NCI-H524 (cell line): ENCODE measurements around the gene PPFIA3.
"Not testable (repeated sequence)": the region's sequence is repeated elsewhere in the genome, so short reads cannot be mapped to it uniquely, and the experiment has no call there.

ENCODE experiments used
- DNase-seq, 2 experiments: peaks; one replicate each; lab custom pipeline; 2025; lab: John Stamatoyannopoulos, UW

PPFIA3 gene

DNA sequence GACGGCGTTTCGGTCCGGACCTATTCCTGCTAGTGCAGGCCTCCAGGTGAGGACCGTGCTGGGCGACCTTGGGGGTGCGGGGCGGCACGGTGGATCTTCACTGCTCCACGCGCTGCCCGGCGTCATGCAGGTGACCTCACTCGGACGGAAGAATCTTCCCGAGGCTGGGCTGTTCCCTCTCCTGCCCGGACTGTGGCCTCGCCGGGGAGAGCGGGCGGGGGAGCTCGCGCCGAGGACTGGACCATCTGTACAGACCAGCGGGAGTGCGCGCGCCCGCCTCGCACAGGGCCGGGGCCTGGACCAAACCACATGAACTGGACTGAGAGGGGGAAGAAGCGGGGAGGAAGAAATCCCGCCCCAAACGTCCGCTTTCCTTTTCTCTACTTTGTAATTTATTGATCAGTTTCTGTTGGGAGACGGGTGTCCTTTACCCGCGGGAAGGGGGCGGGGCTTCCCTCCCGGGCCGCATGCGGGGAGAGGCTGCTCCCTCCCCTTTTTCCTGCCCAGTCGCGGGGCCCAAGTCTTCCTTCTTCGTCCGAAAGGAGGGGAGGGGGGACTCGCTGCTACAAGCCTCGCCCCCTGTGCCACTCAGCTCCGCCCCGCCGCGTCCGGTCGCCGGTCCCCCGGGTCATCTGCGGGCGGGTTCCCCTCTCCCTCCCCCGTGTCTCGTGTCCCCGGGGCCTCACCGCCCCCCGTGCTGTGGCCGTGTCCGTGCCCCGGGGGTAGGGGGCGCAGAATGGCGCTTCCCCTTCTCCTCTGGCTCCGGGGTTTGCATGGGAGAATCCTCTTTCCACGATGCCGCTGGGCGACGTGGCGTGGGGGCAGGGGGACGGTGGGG lies 31.0 kb downstream of the PPFIA3 start:
- DNase-seq = peak; percentile 90 to 92

DNA sequence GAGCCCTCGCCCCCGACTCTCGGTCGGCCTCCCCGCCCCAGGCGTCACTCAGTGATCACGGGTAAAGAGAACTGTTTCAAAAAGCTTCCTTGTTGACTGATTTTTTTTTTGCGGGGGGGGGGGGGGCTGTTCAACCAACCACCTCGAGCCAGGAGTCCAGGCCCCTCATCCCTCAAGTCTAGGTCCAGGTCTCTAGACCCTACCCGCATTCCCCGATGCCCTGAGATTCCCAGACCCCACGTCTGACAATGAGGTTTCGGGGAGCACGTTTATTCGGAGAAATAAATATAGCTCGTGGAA lies 31.6 kb downstream of the PPFIA3 start:
- no peak for DNase-seq

DNA sequence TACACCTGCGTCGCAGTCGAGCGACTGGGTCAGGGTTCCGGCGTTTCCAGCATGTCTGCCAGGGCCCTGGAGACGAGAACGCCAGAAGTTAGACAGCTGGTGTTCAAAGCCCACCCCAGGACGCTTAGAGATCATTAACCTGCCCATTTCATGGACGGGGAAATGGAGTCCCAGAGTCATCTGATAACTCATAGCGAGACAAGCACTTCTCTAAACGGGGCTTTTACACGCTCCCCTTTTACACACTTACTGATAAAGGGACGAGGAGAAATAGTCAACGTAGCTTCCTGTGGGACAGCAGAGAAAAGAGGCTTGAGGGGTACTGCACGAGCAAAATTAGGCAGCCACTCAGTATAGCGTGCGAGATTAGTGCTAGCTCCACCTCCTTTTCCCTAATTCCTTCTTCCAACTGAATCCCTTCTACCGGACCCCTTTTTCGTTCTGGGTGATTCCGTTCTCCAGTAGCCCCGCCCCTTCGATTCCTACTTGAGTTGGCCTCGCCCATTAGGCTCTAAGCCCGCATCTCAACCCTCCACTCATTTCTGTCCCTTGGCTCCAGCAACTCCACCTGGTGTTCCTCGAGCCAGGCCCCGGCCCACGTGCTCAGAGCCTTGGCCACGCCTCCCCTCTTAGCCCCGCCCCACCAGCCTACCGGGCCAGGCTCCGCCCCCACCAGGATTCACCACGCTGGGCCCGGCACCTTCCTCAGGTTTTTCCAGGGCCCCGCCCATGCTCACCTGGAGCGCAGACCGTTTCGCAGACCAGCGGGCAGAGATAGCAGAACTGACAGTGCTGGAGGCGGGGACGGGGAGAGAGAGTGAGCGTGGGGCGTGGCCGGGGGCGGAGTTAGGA lies 32.1 kb downstream of the PPFIA3 start:
- peak in 1 of 2 experiments; percentile 56 for DNase-seq

DNA sequence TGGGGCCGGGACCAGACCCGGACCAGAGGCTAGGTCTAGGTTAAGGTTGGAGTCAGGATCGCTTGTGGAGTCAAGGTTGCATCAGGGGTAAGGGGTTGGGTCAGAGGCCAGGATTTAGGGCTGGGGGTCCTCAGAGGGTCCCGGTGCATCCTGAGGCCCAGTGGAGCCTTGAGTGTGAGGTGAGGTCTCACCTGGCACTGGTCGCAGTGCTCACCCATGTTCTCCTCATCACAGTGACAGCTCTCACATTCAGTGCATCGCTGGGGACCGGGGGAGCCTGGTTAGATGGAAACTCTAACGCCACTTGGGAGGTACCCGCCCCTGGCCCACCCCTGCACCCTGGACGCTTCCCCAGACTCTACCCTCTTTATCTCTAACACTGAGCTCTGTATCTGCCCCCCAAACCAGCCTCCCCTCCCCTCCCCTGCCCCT lies 32.8 kb downstream of the PPFIA3 start:
- no peak for DNase-seq

DNA sequence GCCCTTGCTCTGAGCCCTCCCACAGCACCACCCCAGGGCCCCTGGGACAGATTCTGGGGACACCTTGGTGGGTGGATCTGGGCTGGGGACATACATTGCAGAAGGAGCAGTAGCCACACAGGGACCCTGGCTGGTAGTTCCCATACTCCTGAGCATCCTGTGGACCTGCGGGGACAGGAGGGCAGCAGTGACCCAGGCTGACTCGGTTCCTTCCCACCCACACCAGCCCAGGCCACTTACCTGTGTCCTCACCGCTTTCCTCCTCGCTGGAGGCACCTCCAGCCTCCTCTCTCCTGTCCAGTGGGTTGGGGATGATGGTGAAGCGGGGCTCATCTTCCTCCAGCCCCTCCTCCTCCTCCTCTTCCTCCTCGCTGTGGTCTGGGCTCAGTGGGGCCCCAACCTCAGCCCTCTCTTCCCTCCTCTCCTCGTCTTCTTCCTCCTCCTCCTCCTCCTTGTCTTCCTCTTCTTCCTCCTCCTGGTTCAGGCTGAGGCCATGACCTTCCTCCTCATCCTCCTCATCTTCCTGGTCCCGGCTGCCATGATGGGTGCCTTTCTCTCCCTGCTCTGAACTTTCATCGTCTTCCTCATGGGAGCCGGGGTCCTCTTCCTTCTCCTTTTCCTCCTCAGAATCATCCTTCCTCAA lies 33.9 kb downstream of the PPFIA3 start:
- no peak for DNase-seq

DNA sequence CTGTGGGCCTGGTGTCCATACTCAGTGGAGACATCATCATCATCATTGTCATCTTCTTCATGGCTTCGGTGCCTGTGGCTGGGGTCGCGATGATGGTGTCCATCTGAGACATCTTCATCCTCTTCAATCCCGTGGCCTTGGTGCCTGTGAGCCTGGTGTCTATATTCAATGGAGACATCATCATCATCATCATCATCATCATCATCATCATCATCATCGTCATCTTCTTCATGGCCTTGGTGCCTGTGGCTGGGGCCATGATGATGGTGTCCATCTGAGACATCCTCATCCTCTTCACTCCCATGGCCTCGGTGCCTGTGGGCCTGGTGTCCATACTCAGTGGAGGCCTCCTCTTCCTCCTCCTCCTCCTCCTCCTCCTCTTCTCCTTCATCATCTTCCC lies 34.9 kb downstream of the PPFIA3 start:
- DNase-seq = no peak

DNA sequence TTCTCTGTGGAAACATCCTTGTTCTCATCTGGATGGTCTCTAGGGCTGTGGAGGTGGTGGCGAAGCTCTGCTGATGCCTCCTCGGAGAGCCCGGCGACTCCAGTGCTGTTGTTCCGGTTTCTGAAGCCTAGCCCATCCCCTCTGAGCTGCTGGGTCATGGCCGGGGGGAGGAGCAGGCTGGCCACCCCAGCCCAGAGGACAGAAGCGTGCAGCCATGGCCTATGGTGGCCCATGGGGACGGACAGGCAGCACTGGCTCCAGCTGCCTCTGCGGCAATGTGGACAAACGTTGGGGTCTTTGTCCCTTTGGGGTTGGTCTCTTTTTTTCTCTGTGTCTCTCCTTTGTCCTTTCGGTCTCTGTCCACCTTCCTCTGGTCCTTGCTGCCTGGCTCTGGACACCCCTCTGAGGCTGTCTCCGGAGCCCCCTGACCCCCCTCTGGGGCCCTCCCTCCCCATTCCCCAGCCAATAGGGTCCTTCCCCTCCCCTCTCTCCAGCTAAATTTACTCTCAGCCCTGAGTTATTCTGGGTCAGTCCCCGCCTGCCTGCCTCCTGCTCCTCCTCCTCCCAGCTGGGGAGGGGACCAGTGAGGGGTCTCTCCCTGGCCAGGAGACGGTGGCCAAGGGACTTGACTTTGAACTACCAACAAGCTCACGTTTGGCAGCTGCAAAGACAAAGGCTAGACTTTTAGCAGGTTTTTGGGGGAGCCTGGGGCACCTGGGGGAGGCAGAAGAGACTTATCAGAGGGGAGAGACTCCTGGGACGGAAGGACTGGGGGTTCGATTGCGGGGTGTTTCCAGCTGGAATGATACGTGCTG lies 35.9 kb downstream of the PPFIA3 start, which contains the start of gene HRC:
TSS of gene HRC (minus strand) at position 392 of the 815 bp plus-strand sequence. CDS start at position 233, 159 bp downstream.
- DNase-seq = no peak

DNA sequence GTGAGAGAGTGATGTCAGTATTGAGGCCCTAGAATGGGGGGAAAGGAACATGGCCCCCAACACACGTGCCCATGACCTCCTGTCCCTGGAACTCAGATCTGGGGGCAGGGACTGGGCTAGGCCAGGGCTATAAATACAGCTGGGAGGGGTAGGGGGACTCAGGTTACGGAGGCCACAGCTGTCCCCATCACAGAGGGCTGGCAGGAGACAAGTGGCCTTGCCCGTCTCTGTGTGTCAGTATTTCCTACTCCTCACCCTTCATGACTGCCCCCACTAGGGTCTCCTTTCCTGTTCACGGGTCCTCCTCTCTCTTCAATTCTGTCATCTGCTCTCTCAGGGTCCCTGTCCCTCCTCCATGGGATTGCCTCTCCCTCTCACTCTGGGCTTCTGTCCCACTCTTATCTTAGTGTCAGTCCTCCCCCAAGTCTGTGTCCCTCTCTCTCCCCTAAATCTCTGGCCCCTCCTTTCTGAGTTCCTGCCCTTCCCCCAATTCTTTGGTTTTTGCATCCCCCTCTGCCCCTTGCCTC lies 36.5 kb downstream of the PPFIA3 start:
- peak in 1 of 2 experiments; percentile 72 for DNase-seq

DNA sequence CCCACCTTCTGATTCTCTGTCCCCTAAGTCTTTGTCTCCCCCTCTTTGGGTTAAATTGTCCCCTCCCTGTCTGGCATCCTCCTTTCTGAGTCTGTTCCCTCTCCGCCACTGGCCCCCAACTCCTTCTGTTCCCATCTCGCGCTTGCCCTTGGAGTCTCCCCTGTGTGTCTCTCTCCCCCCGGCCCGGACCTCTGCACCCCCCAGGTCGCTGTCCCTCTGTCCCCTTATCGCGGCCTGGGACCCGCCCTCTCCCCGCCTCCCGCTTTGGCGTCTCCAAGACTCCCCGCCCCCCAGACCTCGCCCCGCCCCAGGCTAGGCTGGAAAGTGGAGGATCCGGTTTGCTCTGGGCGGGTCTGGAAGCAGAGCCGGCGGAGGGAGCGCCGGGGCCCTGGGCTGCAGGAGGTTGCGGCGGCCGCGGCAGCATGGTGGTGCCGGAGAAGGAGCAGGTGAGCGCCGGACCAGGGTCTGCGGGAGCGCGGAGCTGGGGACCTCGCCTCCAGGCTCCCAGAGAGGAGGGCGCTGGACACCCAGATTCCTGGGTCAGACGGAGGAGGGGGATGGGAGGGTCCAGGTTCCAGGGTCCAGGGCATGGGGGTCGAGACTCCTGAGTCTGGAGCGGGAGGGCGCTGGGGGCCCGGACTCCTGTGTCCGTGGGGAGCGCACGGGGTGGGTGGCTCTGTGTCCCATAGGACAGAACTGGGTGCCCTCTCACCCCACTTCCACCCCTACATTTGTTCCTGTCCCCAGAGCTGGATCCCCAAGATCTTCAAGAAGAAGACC lies 38.3 kb downstream of the PPFIA3 start, which contains the start of gene TRPM4:
TSS of gene TRPM4 (plus strand) at position 348 of the 780 bp plus-strand sequence. CDS start at position 423, 75 bp downstream.
- DNase-seq = peak; percentile 74 to 77

DNA sequence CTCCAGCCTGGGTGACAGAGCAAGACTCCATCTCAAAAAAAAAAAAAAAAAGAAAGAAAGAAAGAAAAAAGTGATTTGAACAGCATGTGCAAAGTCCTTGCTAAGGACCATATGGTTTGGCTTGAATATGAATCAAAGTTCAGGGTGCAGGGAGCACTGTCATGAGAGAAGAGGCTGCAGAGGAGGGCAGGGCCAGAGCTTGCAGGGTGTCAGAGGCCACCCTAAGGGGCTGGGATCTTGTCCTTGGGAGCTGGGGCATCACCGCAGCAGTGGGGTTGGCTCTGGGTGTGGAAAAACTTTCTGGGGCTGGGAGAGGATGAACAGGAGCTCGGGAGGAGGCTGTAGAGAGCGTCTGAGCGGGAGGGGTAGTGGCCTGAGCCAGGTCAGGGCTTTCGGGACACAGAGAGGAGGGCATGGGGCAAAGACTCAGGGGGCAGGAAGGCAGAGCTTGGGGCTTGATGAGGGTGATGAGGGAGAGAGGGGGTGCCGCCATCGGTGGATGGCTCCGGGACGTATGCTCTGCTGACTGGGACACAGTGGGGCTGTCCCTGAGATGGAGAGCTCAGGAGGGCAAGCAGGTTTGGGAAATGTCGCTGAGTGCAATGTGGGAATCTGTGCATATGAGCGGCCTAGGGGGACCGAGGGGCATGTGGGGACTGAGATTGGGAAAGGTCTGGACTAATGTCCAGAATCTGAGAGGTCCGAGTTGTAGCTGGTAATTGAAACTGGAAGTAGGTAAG lies 41.3 kb downstream of the PPFIA3 start:
- DNase-seq = no peak

DNA sequence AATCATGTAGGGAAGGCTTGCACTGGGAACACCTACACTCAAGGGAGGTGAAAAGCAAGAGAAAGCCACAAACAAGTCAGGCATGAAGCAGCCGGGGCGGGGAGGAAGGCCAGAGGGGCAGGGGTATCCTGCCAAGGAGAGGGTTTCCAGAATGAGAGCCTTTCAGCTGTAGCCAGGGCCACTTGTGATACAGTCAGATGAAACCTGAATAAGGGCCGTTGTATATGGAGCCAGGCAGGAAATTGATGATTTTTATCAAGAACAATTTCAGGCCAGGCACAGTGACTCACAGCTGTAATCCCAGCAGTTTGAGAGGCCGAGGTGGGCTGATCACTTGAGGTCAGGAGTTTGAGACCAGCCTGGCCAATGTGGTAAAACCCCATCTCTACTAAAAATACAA lies 42.6 kb downstream of the PPFIA3 start:
- no peak for DNase-seq

DNA sequence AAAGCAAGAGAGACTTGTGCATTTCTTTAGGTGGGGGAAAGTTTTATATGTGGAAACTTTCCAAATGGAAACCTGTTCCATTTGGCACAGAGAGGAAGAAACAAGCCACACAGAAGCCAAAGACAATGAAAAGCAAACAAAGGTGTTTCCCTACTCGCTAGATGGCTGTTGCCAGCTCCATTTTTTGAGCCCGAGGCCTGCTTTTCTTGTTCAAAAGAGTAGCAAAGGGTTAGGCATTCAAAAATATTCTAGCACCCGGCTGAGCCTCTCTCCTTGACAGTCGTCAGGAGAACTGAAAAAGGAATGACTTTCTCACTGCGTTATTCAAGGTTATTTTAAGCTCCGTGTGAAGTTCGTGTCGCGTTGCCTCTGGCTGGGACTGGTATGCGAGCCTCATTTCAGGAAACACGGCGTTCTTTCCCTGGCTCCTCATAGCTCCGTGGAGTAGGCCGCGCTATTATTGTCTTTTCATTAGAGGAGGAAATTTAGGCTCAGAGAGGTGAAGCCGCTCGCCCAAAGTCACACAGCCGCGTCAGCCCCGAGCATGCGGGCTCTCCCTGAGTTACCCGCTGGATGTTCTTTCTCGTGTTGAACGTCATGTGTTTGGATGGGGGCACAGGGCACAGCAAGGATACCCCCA lies 45.9 kb downstream of the PPFIA3 start:
- no peak for DNase-seq

DNA sequence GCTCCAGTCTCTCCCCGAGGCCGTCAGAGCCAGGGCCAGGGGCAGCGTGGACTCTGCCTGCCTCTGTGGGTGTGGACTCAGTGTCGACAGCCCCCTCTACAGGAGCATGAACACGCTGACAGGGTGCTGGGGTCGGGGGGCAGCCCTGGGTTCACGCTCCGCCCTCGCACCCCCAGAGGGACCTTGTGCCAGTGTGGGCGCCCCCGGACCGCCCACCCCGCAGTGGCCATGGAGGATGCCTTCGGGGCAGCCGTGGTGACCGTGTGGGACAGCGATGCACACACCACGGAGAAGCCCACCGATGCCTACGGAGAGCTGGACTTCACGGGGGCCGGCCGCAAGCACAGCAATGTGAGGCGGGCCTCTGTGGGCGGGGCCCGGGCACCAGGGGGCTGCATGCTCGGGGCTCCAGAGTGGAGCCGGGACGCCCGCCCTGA lies 46.5 kb downstream of the PPFIA3 start:
- peak in 1 of 2 experiments; percentile 20 for DNase-seq

DNA sequence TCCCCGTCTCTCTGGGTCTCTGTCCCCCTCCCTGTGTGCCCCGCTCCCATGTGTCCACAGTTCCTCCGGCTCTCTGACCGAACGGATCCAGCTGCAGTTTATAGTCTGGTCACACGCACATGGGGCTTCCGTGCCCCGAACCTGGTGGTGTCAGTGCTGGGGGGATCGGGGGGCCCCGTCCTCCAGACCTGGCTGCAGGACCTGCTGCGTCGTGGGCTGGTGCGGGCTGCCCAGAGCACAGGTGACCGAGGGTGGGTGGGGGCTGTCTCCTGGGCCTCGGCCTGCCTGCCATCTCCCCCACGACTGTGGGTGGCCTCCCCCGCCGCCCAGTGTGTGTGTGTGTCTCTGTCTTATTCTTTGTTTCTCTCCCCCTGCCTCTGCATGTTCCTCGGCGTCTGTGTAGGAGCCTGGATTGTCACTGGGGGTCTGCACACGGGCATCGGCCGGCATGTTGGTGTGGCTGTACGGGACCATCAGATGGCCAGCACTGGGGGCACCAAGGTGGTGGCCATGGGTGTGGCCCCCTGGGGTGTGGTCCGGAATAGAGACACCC lies 48.6 kb downstream of the PPFIA3 start:
- DNase-seq = no peak

DNA sequence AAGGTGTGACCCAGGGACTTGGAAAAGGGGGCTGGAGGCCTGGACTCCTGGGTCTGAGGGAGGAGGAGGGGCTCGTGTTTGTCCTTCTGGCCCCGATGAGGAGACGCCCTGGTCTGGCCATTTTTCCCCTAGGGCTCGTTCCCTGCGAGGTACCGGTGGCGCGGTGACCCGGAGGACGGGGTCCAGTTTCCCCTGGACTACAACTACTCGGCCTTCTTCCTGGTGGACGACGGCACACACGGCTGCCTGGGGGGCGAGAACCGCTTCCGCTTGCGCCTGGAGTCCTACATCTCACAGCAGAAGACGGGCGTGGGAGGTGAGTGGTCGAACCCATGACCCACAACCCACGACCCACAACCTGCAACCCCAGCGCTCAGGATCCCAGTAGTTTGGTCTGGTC lies 49.1 kb downstream of the PPFIA3 start:
- DNase-seq = no peak

DNA sequence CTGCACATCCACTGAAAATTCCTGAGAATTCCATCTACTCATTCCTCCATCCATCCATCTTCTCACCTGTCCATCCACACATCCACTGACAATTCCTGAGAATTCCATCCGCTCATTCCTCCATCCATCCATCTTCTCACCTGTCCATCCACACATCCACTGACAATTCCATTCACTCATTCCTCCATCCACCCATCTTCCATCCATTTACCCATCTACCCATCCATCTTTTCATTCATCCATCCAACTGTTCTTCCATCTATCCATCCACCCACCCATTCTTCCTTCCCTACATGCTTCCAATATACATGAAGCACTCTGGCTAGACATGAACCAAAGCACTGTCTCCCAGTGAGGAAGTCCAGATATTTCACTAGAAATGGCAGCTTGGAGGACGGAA lies 53.9 kb downstream of the PPFIA3 start:
- DNase-seq = no peak

DNA sequence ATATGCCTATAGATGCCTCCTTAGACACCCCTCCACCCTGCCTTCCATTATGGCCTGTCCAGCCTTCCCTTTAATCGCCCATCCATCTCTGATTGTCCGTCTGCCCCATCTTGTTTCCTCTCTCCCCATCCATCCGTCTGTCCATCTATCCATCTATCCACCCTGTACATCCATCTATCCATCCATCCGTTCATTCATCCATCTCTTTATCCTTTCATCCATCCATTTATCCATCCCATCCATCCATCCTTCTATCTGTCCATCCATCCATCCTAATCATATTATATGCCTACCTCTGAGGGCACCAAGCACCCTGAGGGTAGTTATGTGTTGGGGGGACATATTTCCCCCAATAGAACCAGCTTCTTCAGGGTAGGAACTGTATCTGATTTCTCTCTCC lies 61.3 kb downstream of the PPFIA3 start:
- DNase-seq = no peak

DNA sequence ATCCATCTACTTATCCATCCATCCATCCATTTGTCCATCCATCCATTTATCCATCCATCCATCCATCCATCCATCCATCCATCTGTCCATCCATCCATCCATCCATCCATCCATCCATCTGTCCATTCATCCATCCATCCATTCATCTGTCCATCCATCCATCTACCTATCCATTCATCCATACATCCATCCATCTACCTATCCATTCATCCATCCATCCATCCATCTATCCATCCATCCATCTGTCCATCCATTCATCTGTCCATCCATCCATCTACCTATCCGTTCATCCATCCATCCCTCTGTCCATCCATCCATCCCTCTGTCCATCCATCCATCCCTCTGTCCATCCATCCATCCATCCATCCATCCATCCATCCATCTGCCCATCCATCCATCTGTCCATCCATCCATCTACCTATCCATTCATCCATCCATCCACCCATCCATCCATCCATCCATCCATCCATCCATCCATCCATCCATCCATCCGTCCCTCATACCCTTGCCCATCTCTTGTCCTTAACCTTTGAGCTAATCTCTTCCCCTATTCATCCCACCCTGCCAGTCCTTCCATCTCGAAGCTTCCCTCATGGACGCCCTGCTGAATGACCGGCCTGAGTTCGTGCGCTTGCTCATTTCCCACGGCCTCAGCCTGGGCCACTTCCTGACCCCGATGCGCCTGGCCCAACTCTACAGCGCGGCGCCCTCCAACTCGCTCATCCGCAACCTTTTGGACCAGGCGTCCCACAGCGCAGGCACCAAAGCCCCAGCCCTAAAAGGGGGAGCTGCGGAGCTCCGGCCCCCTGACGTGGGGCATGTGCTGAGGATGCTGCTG lies 62.9 kb downstream of the PPFIA3 start:
- not testable (repeated sequence) for DNase-seq
